Globus pallidus (tissue), 1 donor: ENCODE data around the gene TMEM196.

ENCODE experiments used
- DNase-seq: peaks from one replicate; pipeline ENCODE4 v3.0.0-alpha.2; 2015; ENCODE audit warnings: low spot score

TMEM196 gene

DNA sequence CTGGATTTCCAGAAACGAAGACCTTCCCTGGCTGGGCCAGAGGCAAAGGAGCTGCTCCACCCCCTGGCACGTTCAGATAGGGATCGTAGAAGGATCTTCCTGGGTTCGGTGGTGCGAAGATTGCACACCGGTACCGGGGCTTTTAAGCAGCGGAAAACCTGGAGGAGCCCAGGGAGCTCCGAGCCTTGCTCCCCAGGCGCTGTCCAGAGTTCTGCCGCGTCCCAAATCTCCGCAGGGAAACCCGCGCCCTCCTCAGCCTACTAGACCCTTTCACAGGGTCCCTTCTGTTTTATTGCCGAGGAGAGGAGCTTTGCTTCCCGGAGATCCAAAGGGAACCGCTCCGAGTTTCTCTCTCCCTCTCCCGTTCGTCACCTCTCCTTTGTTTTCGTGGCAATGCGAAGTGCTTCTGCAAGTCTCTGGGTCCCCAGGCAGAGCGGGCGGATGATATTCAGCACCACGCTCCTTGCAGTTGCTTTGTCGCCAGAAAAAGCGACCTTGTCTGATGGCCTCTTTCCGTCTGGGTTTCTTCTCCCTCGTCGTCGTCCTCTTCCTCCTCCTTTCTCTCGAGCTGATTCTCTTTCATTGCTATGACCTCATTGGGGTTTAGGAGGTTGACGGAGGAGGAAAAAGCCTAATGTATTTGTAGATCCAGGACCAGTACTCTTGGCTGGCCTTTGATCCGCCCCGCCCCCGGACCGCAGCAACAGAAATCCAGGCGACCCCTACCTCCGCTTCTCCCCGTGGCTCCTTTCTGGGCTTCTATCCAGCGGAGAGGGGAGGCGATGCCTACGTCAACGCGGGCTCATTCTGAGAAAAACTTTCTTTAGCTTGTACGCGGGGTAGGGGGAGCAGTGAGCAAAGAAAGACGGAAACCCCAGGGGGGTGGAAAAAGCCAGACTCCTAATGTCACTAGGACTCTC, at the start of gene TMEM196:
Gene TMEM196, minus strand, starts transcription at position 777 of the 920 bp plus-strand sequence. CDS start 921 bp downstream, outside the sequence.
- DNase-seq, result peak; percentile 5

DNA sequence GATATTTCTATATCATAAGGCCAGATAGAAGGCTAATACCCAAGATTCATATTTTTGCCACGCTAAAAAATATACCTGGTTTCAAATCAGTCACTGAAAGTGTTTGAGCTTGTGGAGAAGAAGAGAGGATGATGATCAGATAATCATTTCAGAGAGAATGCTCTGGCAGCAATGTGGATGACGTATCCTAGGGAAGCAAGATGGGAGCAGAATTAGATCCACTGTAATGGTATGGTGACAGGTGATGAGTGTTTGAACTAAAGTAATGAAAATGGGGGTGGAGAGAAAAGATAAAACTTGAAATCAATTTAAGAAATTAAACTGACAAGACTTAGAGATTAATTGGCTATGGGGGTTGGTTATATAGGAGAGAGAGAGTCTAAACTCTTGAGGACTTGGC, 42.7 kb upstream of the TMEM196 start:
- no peak for DNase-seq

DNA sequence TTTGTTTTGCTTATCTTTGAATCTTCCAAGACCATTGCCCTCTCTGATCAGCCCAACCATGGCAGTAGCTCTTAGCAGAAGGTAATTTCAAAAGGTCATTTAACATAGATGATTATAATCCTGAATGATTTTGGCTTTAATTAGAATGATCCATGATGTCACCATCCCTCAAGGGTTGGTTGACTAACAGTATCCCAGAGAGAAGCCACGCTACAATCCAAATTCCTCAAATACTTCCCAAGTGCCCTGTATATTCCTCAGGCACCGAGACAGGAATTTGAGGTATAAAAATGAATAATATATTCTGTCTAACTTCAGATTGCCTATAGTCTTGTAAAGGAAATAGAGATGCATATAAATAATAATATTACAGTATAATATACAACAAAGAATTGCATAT, 42.1 kb upstream of the TMEM196 start:
- DNase-seq, result no peak

DNA sequence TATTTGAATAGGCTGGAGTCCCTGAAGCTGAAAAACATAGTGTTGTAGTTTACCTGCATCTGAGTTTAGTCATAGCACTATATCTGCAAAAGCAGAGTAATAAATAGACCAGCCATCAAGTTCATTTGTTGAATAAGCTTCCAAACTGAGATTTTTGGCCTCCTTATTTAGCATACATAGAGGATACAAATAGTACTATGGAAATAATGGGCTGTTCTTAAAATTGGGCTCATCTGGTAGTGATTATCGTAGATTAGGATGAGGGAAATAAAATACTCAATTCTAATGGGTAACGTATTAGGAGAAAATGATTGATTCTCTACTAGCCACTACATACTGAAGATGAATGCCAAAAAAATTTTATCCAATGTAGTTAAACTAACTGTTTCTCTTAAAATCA, 41.4 kb upstream of the TMEM196 start:
- DNase-seq, result no peak

DNA sequence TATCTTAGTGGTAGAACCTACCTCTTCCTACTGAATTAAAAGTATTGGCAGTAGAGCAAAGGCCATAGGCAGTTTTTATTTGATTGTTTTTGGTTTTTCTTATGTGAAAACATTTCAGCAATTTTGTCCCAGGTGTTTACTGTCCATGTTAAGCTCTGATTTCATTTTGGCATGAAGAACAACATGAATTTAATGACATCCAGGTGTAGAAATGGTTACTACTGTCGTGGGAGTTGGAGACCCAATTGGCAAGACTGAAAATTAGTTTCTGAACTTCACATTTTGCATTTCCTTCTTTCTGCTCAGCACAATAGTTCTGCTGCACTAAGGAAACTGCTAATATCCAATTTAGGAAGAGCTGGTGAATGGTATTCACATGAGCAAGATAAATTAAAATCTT, 38.0 kb upstream of the TMEM196 start:
- no peak for DNase-seq

DNA sequence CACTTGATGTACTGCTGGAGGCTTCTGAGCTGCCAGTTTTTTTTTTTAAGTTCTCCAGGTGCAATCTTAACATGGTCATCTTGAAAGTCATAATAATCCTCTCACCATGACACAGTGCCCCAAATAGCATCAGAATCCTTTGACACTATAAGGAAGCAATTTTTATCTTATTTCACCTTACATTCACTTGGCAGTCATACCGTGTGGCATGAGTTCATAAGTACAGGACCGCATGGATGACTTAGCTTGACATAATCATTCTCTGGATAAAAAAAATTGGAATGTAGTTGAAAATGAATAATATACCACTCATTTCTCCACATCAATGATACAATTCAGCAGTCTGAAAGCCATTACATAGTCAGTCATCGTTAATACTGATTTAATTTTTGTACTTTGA, 25.6 kb upstream of the TMEM196 start:
- DNase-seq, result no peak

DNA sequence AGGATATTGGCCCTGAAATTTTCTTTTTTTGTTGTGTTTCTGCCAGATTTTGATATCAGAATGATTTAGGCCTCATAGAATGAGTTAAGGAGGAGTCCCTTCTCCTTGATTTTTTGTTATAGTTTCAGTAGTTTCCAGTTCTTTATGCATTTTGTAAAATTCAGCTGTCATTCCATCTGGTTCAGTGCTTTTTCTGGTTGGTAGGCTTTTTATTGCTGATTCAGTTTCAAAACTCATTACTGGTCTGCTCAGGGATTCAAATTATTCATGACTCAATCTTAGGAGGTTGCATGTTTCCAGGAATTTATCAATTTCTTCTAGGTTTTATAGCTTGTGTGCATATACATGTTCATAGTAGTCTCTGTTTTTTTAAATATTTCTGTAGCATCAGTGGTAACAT, 10.1 kb upstream of the TMEM196 start:
- DNase-seq, result no peak

DNA sequence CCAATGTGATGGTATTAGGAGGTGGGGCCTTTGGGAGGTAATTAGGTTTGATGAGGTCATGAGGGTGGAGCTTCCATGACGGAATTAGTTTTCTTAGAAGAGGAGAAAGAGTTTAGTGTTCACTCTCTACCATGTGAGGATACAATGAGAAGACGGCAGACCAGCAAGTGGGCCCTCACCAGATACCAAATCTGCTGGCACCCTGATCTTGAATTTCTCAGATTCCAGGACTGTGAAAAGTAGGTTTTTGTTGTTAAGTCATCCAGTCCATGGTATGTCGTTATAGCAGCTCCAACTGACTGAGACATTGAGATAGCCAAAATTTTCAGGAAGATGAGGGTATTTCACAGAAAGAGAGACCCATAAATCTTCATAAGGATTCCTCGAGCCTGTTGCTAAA, 3.6 kb upstream of the TMEM196 start:
- no peak for DNase-seq

DNA sequence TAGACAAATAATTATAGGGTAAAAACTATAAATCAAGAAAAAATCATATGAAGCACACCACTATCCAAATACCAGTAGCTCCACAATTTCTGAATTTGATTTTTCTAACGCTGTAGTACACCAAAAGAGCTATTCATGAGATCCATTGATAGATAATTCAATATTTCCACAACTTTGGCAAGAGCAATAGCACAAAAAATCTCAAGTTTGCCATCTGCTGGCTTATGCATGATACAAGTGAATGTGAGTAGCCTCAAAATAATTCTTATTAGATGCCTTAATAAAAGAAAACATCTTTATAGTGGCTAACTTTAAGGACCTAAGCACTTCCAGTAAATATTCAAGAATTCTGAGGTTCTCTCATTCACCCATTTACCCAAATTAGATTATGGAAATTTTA, 2.2 kb upstream of the TMEM196 start:
- no peak for DNase-seq

DNA sequence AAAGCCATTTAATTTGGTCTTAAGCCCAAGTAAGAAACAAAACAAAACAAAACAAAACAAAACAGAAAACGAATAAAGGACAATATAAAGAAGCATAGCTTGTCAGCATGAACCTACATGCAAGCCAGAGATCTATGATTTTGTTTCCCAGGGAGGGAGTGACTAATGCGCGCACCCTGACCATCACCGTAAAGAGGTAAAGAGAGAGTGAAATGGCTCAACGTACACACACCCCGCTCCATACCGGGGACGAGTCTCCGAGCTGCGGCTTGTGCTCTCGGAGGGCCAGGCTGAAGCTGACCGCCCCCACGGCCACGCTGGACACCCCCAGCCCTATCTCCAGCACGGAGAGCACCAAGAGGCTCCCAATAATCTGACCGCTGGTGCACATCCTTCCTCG, 1.1 kb downstream of the TMEM196 start:
- DNase-seq, result no peak

DNA sequence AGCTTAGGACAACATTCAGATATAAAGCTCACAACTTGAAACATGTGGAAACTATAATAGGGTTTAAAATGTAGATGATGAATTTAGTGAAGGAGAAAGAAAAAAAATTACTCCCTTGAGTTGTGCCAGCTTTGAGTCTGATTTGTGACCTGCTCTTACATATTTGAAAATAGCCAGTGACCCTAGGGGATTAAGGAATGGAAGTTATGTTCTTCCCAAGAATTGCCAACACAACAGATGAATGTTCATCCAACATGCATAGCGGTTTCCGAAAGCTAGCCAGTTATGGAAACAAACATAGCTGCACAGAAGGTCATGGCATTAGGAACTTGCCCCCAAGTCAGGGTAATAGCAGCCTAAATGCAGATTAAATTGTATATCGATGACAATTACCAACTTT, 10.8 kb downstream of the TMEM196 start:
- DNase-seq, result no peak

DNA sequence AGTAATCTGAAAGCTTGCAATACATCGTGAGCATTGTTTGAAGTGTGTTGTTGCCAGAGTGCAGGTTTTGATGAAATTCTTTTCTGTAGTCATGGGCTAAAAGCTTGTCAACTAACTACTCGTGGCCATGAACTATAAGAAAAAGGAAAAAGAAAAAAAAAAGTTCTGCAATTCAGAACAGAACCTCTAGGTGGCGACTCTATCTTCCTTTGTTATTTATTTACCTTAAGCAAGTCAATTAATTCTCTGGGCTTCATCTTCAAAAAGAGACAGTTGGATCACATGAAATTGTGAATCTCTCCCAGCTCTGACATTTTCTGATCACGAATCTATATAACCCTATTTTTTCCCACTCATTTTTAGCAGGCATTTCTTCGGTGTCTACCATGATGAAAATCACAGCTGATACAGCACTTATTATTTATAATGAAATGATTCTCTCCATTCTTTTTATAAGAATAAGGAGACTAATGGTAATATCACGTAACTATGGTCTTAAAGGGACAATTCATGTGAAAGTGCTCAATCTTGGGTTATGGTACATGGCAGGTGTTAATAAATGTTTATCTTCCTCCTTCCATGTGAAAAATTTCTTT, 18.8 kb downstream of the TMEM196 start:
- DNase-seq, result no peak

DNA sequence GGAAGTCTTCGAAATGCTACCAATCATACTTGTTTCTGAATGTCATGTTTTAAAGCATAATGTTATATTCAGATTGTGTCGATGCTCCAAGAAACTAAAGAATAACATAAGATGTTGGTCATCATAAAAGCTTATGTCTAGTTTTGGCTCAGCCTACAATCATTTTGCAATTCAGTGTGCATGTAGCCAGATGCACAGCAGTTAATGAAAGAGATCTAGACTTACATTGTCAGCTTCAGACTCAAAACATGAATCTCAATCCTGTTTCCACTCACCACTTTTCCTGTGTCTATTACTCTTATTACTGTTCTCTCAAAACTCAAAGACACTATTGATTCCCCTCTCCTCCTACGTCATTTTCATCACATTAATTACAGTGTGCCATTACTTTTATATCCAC, 21.4 kb downstream of the TMEM196 start:
- DNase-seq, result no peak

DNA sequence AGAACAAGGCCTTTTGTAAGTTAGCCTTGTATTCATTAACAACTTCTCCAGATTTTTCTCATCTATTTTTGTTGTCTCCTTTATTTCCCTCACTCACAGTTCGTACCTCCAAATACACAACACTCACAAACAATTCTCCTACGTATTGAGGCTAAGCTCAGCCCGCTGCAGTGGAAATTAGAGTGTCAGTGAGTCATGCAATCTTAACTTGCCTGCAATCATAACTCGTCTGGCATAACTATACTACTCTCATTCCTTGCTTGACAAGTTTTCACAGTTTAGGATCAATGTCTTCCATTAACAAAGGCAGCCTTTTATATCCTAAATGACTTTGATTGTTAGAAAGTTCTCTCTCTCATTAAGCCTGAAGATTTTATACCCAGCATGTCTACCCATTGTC, 23.8 kb downstream of the TMEM196 start:
- no peak for DNase-seq

DNA sequence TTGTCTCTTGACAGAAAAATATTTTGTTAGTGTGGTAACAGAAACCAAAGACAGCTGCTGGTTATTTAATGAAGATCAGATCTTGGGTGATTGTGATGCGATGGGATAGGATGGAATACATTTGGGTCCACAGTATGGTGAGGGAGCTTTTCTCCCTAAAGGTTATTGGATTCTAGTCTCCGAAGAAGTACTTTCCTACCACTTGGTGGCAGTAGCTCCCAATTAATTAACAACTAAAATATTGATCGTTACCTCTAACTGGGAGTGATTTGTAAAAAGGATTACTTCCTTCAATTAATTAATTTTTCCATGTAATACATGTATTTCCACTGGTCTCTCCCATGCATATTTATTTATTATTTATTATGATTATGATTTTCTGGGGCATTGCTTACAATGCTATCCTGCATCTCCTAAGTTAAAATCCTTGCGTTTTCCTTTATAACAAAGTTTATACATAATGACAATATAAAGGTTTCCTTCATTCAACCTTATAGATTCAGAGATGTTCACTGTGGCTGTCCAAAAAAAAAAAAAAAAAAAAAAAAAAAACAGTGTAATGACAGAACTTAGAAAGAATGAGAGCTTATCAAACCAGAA, 25.6 kb downstream of the TMEM196 start:
- DNase-seq, result peak; percentile 20

DNA sequence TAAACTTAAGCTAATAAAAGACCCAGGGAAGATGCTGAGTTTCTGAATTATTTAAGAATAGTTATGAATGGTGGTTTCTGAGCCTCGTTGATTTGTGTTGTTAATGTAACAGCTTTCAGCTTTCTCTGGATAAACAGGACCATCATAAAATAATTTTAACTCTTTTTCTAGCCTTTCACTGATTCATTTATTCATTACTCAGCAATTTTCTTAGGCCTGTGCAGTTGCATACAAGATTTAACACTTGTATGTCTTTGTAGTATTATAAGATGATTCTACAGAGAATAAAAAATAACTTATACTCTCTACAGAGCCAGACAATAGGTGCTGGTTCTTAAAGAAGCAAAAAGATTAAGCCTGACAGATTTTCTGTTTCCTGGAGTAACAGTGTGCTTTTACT, 29.3 kb downstream of the TMEM196 start:
- DNase-seq, result no peak

DNA sequence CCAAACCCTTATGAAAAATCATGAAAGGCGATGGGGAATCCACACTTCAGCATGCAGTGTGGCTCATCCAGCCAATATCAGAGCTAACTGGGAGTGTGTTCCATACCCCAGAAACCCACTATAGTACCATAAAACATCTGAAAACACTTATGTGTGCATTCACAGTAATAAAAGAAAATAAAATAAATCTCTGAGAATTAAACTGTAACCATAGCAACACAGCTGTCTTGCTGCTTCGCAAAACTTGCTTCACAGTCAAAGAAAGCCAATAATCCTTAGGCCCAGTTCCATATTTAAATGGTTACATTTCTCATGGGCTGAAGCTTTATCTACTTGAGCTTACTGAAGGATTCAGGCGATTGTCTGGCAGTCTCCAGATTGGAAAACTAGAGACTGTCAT, 44.7 kb downstream of the TMEM196 start:
- no peak for DNase-seq

DNA sequence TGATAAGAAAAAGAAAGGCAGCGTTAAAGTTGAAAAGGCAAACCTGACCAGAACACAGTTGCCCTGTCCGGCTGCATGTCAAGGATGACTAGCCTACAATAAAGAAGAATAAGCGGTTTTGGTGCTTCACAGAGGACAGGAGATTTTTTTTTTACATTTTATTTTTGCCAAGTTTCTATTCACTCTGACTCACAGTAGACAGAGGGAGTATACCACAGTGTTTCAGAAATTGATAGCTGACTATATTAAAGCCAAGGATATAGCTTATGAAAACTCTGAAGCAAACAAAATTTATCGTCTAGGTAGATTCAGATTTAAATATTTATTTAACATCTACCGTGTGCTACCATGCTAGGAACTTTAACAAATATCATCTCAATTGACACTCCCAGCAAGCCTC, 47.6 kb downstream of the TMEM196 start:
- no peak for DNase-seq

DNA sequence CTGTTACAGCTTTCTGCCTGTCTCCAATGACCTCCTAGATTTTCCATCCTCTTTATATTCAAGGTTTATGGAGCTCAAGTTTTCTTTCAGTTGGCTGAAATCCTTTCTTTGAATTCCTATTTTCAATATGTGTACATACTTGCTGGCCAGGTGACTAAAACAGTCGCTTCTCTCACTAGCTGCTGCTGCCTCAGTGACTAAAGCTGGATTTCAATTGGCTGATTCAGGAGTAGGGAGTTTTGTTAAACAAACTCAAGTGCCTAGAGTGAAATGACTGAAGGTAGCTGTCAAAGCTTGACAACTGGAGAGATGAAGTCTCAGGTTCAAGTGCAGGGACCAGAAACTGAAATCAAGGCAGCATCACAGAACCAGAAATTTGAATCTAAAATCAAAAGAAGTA, 57.9 kb downstream of the TMEM196 start:
- no peak for DNase-seq

DNA sequence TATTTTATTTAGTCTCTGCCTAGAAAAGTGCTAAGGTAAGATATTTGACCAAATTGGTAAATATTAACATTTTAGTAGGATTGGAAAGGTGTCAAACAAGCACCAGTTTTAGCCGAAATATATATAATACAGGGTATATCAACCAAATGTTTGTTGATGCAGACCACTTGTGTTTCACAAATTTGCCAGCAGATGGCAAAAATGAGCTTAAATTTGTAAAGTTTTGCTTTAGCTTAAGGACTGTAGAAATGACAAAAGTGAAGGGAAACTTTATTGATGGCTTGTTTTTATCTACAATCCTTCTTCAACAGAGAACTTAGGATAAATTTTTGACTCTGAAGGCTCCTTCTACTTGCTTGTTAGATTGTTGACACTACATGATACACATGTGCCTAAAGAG, 59.7 kb downstream of the TMEM196 start:
- DNase-seq, result peak; percentile 37

DNA sequence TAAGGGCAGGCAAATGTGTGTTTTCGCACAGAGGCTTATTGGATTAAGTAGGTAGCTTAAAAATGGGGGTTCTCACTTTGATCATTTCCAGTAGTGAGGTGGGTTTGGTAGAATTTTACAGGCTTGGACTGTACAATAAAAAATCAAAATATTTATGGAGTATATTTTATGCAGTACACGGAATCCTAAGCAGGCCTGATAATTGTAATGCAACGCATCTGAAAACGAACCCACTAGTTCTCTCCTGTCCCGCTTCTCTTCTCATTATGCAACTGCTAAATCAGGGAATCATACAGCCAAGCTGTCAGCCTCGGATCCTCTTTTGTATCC, 64.2 kb downstream of the TMEM196 start:
- DNase-seq, result no peak

DNA sequence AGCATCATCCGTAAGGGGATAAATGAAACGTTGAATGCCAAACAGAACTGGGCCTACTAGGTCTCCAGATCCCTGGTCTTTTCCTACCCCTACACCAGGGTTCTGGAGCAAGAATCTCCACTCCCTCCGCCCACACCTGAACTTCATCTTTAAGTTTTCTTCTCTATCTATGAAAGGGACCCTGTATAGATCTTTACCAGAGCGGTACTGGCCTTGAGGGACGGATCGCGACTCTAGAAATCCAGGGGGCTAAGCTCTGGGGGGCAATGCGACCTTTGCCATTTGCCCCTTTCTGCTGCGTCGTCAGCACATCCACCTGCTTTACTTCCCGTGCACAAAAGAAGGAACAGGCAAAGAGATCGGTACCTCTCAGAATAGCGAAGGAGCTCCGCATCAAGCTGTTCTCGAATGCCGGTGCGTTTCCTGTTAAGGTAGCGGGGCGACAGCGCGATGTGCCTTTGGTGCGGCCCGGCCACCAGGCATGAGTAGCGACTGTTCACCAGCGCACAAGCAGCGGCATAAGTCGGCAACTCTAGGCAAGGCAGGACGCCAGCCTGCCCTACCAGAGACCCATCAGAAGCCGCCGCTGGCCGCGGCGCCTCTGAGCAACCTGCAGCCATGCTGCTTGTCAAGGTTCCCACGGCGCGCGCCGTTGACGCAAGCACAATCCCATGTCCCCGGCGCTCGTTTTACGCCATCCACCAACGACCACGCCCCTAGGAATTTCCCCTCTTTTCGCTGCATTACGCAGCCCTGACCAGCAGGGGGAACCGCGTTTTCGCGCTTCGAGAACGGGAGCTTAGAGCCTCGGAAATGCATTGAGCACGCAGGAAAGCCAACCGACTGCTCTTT, 64.8 kb downstream of the TMEM196 start, which contains the start of gene POLR1F:
Gene POLR1F, minus strand, starts transcription at position 641 of the 852 bp plus-strand sequence. Its CDS starts 21 bp downstream, at position 620.
- DNase-seq, result peak; percentile 96
